Measurements from ENCODE around the gene FCER1G. TPM values are rescaled to one million over a fixed set of nuclear protein-coding genes. Genes with fewer than 3 reads are reported as not detected.

FCER1G gene
- total RNA-seq, 2 donors from 2014 or later, result 16.8 to 77.8 TPM

DNA sequence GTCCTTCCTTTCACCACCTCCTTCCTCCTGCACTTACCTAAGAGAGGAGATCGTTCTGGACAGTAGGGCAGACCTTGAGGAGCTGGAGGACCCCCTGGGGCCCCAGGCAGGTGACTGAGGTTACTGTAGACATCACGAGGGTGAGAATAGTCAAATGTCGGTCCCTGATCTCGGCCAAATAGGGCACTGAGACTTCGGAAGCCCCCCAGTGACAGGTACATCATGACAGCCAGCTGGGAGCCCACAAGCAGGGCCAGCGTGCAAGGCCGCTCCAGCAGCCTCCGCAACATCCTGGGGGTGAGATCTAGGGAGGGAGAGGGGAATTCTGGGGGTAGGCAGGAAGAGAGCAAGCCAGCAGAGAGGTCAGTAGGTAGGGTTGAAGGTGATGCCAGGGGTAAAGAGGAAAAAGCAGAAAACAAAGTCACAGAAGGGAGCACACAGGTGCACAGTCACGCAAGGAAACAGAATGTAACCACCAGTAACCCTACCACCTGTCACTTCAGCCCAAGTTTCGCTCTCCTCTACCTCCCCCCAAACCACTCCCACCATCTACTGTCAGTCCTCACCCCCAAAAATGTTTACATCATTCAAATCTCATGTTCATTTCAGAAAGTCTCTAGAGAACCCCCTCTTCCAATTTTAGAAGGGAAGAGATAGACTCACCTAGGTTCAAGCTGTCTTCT lies 39.2 kb upstream of the FCER1G start:
- H3K36me3 ChIP-seq, result peaks cover 50% of the 10 kb centered on the region
- H3K27me3 ChIP-seq, result no peaks in the 10 kb centered on the region
- H3K4me1 ChIP-seq, result peaks cover 3 to 32% of the 10 kb centered on the region in 2 donors
- TF ChIP-seq CTCF (IDR thresholded peaks at IDR 0.05), result no peak
- no peak for DNase-seq (ENCODE audit: low spot score)
- H3K27ac ChIP-seq, result peak overlapping the region; percentile 86 to 89
- no peaks in the 10 kb centered on the region for H3K9me3 ChIP-seq
- peak overlapping the region in 1 of 2 donors; percentile 77 for H3K4me3 ChIP-seq

- Histone ChIP-seq H3K4me1 (peaks cover 3 to 32% of the 10 kb centered on the region in 2 donors), H3K9me3 (no peaks in the 10 kb centered on the region), H3K4me3 (peak overlapping the region; percentile 77 to 93), H3K27ac (peak overlapping the region; percentile 86 to 89), H3K27me3 (no peaks in the 10 kb centered on the region), H3K36me3 (peaks cover 43% of the 10 kb centered on the region)
- no peak for TF ChIP-seq CTCF (IDR thresholded peaks at IDR 0.05)
- no peak for DNase-seq (ENCODE audit: low spot score)
Measured at GRCh38 chr1:161176468-161177111, 38.5 kb upstream of the FCER1G start.

GRCh38 chr1:161177112-161177935 lies 37.8 kb upstream of the FCER1G start, which contains the start of gene B4GALT3:
Gene B4GALT3 (minus strand): TSS chr1:161177507. CDS start chr1:161176060, 1,447 bp downstream.
- Histone ChIP-seq H3K4me3 (peak within 1 kb of the TSS; percentile 77 to 93), H3K36me3 (peaks cover 36% of the 10 kb centered on the region), H3K9me3 (no peaks in the 10 kb centered on the region), H3K27ac (peak within 1 kb of the TSS; percentile 86 to 89), H3K4me1 (peaks cover 3 to 31% of the 10 kb centered on the region in 2 donors), H3K27me3 (no peaks in the 10 kb centered on the region)
- peak; percentile 89 for DNase-seq (ENCODE audit: low spot score)
- TF ChIP-seq CTCF (IDR thresholded peaks at IDR 0.05), result peak in 1 of 2 donors; percentile 45

DNA sequence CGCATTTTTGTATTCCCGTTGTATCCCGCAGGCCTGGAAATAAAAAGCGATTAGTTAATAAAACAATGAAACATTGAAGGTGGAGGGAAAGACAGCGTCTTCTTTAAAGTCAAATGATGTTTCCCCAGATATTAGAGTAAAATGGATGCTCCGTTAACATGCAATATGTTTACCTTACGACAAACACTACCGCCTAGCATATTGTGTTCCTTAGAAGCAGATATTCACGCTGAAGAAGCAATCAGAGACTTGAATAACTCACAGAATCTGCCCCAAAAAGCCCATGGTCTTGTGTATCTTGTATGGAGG lies 37.2 kb upstream of the FCER1G start:
- Histone ChIP-seq H3K36me3 (peaks cover 30% of the 10 kb centered on the region), H3K27ac (peak overlapping the region; percentile 86 to 89), H3K4me3 (peak overlapping the region; percentile 77 to 93), H3K4me1 (peaks cover 2 to 25% of the 10 kb centered on the region in 2 donors), H3K27me3 (no peaks in the 10 kb centered on the region), H3K9me3 (no peaks in the 10 kb centered on the region)
- no peak for DNase-seq (ENCODE audit: low spot score)
- no peak for TF ChIP-seq CTCF (IDR thresholded peaks at IDR 0.05)

GRCh38 chr1:161179698-161180097 lies 35.4 kb upstream of the FCER1G start:
- H3K9me3 ChIP-seq, result no peaks in the 10 kb centered on the region
- H3K4me3 ChIP-seq, result no peak overlapping the region
- DNase-seq (ENCODE audit: low spot score), result no peak
- peaks cover 0 to 23% of the 10 kb centered on the region in 2 donors for H3K4me1 ChIP-seq
- no peak for TF ChIP-seq CTCF (IDR thresholded peaks at IDR 0.05)
- no peaks in the 10 kb centered on the region for H3K27me3 ChIP-seq
- no peak overlapping the region for H3K27ac ChIP-seq
- H3K36me3 ChIP-seq, result peaks cover 12% of the 10 kb centered on the region

All from right atrium auricular region (tissue), 2 donors.